ENCODE measurements around the gene AIP. TPM values are rescaled to one million over a fixed set of nuclear protein-coding genes. Genes with fewer than 3 reads are reported as not detected.

AIP gene
- total and polyA plus RNA-seq, 2 donors (not counting 3 experiments of a cell fraction or from before 2014, with no cell fraction given) = 46.3 to 114 TPM

DNA sequence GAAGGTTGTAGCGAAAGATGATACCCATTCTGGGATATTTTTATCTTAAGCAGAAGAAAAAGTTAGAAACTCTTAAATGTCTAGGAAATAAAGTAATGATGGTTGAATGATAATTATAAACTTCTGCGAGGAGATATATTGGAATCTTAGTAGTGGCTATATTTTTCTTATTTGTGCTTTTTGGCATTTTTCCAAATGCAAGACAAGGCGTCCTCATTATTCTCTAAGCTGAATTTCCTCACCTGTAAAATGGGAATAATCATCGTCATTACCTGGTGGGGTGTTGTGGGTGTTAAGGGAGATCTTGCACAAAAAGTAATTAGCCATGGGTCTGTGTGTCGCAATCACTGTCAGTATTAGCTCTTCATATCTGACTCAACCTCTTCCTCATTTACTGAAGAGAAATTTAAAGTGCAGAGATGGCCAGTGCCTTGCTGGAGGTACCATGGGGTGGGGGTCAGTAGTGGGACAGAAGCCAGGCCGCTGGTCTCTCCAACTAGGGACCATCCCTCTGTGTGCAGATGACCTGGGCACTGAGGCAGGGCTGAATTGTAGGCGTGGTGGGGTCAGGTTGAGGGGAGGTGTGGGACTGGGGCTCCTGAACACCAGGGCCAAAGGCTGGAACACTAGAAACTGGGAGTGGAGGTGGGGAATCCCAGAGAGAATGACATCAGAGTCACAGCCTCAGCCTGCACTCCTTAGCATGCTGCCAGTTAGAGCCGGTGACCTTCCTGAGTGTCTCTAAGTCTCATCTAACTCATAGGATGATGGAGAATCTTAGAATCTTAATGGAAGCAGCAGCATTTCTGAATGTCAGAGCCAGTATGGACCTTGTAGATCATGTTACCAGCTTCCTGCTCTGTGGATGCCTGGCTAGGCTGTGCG lies 18.2 kb downstream of the AIP start:
- Histone ChIP-seq H3K36me3 (ENCODE audit: control insufficient read depth in 2 of 2, extremely low read depth in 1 of 2, insufficient read depth in 2 of 2, low read length in 2 of 2) (no peaks in the 10 kb centered on the region), H2AFZ (ENCODE audit: low read depth, low read length) (no peak overlapping the region), H3K9me1 (replicated peaks; ENCODE audit: control insufficient read depth, extremely low read depth, insufficient read depth, low read length) (no peaks in the 10 kb centered on the region), H3K4me2 (ENCODE audit: insufficient read depth, low read length) (no peak overlapping the region), H3K4me1 (ENCODE audit: control insufficient read depth, extremely low read depth, insufficient read depth, low read length) (peaks cover 16% of the 10 kb centered on the region), H3K4me3 (replicated peaks in 1 of 3; ENCODE audit: insufficient read depth in 1 of 3, low read depth in 1 of 3, low read length in 3 of 3) (no peak overlapping the region), H3K27ac (ENCODE audit: insufficient read depth, low read depth, low read length) (no peak overlapping the region), H3K9me3 (replicated peaks; ENCODE audit: control insufficient read depth, insufficient read depth, low read length) (no peaks in the 10 kb centered on the region), H3K79me2 (ENCODE audit: control insufficient read depth, insufficient read depth, low read length) (no peaks in the 10 kb centered on the region), H3K27me3 (ENCODE audit: control insufficient read depth in 2 of 2, insufficient read depth in 2 of 2, low read length in 2 of 2) (no peaks in the 10 kb centered on the region), H3K9ac (replicated peaks; ENCODE audit: extremely low read depth, insufficient read depth, low read length) (no peak overlapping the region), H4K20me1 (replicated peaks; ENCODE audit: control insufficient read depth, extremely low read depth, insufficient read depth, low read length) (no peaks in the 10 kb centered on the region)
- intact Hi-C loops (cut with micrococcal nuclease) (loop anchor here (10.0 kb wide), 1 partner anchor 236 kb away; the partner anchor contains the start of gene GRK2), dilution Hi-C loops (cut with MboI; ENCODE audit: extremely low pct_ligation_motif_present, low sequenced_read_pairs) (no loop called here)
- DNase-seq (ENCODE audit: low read depth, low spot score) (no peak), FAIRE-seq (no peak)
- TF ChIP-seq FOS (IDR thresholded peaks at IDR 0.05; ENCODE audit: borderline replicate concordance, insufficient read depth, low read length) = no peak
- TF ChIP-seq EZH2 (IDR thresholded peaks at IDR 0.05; ENCODE audit: borderline replicate concordance, low read depth, low read length, severe bottlenecking) = no peak
- no peak for TF ChIP-seq CTCF (IDR thresholded peaks at IDR 0.05; ENCODE audit: extremely low read depth in 1 of 2, insufficient read depth in 1 of 2, low read depth in 1 of 2, low read length in 2 of 2)
- no peak for TF ChIP-seq JUN (IDR thresholded peaks at IDR 0.05; ENCODE audit: borderline replicate concordance, insufficient read depth, insufficient read length, low read depth)
- no peak for TF ChIP-seq POLR2A (IDR thresholded peaks at IDR 0.05; ENCODE audit: low read depth, low read length)
- no peak for TF ChIP-seq MYC (IDR thresholded peaks at IDR 0.05; ENCODE audit: low read depth, low read length)
- TF ChIP-seq POLR2AphosphoS5 (IDR thresholded peaks at IDR 0.05; ENCODE audit: insufficient read depth, low read depth, low read length) = no peak
- no TSS peak for BruUV-seq (replicated peaks)
- CTCF ChIA-PET = interaction anchor here (0.6 kb wide), 1 partner anchor 119 kb away, joined by 5 read pairs; no protein-coding TSS in a partner anchor
- POLR2A ChIA-PET = no interaction called here

Measured in endothelial cell of umbilical vein (primary cell).